GM20431 (cell line): ENCODE results near the gene ATP5IF1.

Experiments used
- in situ Hi-C: fragments of 300-500 bp; cut with MseI, MboI; formaldehyde crosslinking; loops from one replicate; pipeline ENCODE4 v1.15.0; 2020; ENCODE audit warnings: low sequenced_read_pairs; ENCODE audit not compliant: unreplicated experiment

ATP5IF1 gene

DNA sequence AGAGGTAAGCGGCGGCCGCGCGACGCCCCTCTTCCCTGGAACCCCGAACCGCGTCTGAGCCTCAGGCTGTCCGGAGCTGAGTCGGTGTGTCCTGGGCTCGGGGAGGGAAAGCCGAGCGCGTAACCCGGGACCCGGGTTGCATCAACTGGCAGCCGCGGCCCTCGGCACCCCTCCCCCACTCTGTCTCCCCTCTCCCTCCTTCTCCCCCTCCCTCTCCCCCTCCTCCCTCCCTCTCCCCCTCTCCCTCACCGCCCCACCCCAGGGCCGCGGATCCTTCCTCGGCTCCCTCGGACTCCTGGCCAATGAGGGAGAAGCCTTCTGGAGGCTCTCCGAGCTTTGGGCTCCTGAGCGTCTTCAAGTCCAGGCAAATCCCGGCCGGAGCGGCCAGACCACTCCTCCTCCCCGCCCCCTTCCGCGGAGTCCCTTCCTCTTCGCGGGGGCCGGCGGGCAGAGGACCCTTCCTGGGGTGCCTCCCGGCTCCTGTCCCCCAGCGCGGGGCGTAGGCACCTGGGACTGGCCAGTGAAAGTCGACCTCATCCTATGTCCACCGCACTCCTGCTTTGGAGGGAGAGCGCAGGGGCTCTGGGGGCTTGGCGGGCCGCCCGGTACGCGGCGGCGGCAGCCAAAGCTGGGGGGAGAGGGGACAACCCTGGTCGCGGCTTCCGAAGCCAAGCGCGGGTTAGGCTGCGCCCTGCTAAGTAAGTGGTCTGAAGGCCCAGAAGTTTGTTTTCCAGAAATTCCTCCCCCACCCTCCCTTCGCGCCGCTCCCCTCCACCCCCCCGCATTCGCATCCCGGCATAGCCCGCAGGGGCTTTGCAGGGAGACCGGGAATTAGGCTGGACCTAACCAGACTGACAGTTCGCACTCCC is 24.2 kb downstream of the ATP5IF1 start:
- in situ Hi-C loops, result no loop called here

DNA sequence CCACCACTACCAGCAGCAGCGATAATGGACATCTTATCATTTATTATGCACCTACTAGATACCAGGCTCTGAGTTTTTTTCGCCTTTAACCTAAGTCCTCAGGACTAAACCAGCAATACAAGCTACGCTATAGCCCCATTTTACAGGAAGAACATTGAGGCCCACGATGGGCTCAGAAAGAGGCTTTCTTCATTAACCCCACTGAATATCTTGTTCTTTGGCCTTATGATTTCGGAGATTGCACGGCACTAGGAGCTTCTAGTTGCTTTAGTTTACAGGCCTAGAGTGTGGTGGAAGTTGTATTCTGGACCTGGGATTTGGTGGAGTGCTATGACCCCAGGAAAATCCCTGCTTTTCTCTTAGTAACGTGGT is 24.9 kb downstream of the ATP5IF1 start:
- in situ Hi-C loops, result no loop called here

DNA sequence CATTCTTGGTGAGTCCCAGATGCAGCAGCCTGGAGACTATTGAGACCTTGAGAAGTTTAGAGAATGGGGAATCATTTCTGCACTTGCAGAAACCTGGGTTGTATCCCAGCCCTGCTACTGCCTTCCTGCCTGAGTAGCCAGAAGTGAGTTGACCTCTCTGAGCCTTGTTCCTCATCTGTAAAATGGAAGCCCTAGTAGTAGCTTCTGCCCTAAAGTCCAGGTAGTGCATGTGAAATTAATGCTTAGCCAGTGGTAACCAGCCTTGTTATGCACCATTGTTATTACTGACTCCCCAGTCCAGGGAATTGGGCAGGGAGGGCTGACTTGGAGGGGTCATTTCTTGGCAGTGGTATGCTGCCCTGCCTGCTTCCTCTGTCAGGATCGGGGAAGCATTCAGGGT is 29.0 kb downstream of the ATP5IF1 start:
- in situ Hi-C loops, result no loop called here

DNA sequence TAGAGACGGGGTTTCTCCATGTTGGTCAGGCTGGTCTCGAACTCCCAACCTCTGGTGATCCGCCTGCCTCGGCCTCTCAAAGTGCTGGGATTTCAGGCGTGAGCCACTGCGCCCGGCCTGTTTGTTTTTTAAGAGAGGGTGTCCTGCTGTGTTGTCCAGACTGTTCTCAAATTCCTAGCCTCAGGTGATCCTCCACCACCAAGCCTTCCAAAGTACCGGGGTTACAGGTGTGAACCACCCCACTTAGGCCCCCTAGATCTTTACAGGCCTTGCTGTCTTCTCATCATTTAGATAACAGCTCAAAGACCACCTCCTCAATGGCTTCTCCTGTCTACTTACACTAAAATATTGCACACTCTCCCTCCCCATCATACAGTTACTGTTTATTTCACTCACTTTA is 29.7 kb downstream of the ATP5IF1 start:
- in situ Hi-C loops, result no loop called here

DNA sequence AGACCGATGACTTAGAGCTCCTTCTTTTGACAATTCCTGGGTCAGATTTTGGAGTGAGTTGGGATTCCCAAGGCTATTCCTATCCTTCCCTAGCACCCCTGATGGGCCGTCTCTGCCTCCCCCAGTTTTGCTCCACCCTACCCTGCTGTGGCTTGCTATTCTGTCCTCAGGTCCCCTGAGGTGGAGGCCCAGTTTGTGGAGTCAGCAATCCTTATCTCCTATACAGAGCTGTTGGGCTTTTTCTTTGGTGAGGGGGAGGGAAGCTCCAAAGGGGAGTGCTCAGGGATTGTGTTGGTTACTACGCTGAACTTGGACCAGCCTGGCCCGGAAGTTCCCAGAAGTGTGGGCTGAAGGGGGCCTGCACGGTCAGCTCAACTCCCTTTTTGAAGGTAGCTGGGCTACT is 31.0 kb downstream of the ATP5IF1 start:
- in situ Hi-C loops, result no loop called here

DNA sequence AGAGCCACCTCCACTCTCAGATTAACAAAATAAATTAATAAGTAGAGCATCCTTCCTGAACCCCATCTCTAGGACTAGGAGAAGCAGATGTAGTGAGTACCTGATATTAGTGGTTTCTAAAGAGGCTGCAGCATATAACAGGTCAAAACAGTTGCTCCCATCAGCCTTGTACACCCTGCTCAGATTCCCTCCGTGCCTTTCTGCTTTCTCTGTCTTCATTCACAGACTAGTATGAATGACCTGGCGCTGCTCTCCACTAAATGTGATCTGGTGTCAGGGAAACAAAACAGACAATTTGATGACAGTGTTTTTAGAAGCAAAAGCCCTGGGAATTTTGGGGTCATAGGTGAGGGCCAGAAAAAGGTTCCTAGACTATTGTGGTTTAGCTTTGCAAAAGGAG is 31.7 kb downstream of the ATP5IF1 start:
- in situ Hi-C loops, result no loop called here

DNA sequence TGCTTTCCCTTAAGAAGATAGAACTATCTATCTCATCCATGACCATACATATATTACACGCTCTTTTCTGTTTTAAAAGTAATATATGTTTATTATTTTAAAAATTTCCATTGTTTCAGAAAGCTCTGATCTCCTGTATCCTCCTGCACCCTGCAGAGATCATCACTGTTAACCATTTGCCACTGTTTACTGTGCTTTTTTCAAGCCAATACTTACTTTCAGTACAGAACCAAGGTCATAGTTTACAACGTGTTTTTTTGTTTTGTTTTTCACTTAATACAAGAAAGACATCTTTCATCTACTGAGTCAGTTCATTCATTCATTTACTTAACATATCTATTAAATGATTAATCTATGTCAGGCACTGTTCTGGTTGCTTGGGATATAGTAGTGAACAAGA is 33.6 kb downstream of the ATP5IF1 start:
- in situ Hi-C loops, result no loop called here

DNA sequence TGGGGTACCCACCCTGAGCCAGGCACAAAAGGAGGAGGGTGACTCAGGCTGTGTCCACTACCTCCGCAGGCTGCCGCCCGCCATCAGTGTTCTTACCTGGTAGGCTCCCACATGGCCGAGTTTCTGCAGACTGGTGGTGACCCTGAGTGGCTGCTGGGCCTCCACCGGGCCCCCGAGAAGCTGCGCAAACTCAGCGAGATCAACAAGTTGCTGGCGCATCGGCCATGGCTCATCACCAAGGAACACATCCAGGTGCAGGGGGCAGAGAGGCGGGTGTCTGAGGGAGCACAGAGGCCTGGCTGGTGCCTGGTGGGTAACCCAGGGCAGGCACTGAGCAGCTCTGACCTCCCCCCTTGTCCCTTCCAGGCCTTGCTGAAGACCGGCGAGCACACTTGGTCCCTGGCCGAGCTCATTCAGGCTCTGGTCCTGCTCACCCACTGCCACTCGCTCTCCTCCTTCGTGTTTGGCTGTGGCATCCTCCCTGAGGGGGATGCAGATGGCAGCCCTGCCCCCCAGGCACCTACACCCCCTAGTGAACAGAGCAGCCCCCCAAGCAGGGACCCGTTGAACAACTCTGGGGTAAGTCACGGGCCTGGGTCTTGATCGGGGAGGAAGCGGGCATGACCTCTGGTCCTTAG is 36.4 kb downstream of the ATP5IF1 start:
- in situ Hi-C loops, result no loop called here

DNA sequence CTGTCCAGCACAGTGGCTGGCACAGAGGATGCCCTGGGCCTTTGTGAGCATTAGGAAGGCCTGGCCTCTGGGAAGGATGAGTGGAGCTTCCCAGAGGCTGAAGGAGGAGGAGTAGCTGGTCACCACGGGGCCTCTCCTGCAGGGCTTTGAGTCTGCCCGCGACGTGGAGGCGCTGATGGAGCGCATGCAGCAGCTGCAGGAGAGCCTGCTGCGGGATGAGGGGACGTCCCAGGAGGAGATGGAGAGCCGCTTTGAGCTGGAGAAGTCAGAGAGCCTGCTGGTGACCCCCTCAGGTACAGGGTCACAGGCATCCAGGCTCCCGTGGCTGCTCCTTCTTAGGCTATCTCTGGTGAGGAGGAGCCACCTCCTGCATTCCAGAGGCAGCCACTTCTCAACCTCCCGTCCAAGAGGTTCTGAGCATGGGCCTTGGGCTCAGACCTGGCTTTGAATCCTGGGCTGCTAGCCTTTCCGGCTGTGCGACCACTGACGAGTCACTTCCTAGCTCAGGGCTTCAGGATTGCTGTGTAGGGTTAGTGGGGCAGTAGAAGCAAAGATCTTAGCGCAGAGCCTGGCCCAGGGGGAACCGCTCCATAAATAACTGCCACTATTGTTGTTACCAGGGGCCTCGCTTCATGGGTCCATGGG is 37.4 kb downstream of the ATP5IF1 start:
- in situ Hi-C loops, result no loop called here

DNA sequence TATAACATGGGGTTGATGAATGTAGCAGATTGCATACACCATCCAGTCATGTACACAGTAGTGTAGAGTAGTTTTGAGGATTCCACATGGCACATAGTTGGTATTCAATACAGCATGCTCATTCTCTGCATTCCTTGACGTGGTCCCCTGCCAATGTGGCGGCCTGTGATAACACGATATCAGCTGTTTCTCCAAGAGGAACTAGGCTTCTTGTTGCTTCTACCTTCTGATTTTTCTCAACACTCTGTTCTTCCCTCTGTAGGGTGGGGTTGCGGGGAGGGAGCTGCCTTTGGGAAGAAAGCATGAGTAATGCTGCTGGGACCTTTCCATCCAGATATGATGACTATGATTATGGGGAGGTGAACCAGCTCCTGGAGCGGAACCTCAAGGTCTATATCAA is 42.8 kb downstream of the ATP5IF1 start:
- in situ Hi-C loops, result no loop called here

DNA sequence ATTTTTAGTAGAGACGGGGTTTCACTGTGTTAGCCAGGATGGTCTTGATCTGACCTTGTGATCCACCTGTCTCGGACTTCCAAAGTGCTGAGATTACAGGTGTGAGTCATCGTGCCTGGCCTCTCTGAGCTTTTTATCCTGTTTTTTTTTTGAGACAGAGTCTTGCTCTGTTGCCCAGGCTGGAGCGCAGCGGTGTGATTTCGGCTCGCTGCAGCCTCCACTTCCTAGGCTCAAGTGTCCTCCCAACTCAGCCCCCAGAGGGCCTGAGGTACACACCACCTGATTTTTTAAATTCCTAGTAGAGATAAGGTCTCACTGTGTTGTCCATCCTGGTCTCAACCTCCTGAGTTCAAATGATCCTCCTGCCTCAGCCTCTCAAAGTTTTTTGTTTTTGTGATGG is 43.8 kb downstream of the ATP5IF1 start:
- in situ Hi-C loops, result no loop called here

DNA sequence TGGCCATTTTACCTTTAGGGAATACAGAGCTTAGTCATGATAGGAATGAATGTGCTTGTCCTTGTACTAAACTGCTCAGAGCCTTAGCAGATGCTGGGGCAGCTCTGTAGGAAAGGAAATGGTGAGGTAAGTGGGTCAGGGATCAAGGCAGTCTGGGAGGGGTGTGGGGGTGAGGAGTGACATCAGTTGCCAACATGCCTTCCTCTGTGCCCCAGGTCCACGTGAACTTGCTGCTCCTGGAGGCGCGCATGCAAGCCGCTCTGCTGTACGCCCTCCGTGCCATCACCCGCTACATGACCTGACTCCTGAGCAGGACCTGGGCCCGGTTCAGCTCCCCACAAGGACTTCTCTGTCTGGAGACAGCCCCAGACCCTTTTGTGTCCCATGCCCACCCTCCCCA is 44.6 kb downstream of the ATP5IF1 start:
- in situ Hi-C loops, result no loop called here

DNA sequence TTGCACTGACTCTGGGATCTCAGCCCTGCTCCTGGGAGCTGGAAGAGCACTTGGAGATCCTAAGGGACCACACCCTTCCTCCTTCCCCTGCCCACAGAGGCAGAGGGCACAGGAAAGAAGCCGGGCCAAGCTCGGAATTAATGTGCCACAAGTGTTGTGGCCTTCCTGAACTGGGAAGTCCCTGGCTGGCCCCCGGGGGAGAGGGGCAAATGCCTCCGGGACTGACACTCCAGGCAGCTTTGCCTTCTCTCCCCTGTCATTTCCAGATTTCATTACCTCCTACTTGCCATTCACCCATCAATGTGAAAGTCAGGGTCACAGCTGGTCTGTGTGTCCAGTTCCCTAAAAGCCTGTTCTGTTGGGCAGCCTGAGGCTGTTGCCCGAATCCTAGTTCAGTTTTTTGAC is 45.1 kb downstream of the ATP5IF1 start:
- in situ Hi-C loops, result no loop called here

DNA sequence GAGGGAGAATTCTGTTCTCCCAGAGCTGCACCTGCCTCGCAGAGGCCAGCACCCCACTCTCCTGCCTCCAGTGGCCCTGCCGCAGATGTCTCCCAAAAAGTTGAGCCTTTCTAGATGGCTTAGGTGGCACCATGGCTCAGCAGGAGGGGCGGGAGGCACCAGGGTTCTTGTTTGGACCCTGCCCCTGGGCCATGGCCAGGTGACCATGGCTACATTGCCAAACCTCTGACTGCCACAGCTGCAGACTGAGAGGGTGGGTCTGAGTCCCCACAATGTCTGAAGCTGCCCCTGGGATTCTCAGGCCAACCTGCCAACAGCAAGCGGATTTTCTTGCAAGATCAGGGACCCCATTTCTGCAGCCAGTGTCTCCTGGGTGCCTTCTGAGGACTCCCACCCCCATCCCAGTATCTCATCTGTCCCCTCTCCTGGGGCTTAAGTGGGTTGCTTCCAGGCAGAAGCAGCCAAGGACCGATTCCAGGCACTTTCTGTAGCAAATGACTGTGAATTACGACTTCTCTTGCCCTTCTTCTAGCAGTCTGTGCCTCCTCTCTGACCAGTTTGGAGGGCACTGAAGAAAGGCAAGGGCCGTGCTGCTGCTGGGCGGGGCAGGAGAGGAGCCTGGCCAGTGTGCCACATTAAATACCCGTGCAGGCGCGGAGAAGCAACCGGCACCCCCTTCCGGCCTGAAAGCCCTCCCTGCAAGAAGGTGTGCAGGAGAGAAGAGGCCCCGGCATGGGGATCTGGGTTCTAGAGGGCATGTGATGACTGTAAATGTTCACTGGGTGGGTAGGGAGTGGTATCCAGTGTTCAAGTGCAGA is 45.9 kb downstream of the ATP5IF1 start:
- in situ Hi-C loops, result no loop called here

DNA sequence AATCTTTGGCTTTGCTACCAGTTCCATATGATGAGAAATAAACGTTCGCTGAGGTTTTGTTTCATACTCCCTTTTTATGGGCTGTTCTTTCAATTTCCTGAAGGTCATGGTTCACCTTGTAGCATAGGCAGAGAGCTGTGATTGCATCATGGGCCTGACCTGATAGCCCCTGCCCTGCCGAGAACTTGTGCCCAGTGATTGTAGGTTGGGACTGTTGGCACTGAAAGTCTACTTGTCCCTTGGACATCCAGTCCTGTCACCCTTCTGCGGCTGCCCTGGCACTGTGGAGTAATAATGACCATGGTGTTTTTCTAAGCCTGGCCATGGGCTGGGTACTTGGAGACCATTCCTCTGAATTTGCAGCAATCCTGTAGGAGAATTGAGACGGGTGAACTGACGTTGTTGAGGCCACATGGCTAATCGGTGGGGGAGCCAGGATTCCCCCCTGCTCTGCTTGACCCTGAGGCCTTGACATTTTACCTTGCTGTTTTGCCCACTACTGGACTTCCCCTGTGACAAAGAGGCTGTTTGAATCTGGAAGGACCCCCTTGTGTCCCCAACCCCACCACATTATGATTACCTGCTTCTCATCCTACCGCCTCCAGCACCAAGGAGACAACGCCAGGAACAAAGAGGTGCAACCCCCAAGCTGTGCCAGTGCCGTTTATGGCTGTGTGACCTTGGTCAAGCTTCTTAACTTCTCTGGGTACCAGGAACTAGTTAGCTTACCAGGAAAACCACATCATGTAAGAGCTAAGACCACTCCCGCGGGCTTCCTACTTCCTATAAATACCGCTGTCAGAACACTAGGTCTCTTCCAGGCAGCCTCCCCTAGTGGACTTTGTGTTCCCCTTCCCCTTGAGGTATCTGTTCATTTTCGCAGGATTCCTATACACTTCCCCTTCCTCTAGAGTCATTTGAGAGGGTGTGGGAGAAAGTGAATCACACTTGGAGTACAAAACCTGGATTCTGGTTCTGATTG is 46.8 kb downstream of the ATP5IF1 start:
- in situ Hi-C loops, result no loop called here

DNA sequence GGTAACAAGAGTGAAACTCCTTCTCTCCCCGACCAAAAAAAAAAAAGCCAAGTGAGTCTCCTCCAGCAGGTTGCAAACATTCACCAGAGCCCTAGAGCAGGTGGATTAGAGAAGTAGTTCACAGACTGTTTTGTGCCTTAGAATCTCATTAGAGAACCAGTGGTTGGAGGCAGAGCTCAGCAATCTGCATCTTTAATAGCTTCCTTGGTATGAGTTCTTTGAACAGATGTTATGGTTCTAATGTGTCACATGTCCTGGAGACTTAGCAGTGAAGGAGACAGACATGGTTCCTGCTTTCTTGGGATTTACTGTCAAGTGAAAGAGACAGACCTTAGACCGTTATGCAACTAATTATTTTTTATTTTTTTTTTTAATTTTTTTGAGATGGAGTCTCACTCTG is 50.2 kb downstream of the ATP5IF1 start:
- in situ Hi-C loops, result no loop called here
